ENCODE results near the gene C14orf180.

- TF ChIP-seq POLR2A (IDR thresholded peaks at IDR 0.05; ENCODE audit: low read depth, low read length): no peak
- no peak for TF ChIP-seq POLR2AphosphoS5 (IDR thresholded peaks at IDR 0.05; ENCODE audit: low read depth, low read length)
- TF ChIP-seq TAF1 (IDR thresholded peaks at IDR 0.05; ENCODE audit: borderline replicate concordance, low read depth, low read length): no peak
Measured at GRCh38 chr14:104576232-104576969, 3.2 kb upstream of the C14orf180 start.
